HUDEP-2 (cell line): ENCODE measurements around the gene B4GALT5.

Experiments
- DNase-seq, 76 experiments: peaks; one replicate each; lab custom pipeline; 2025; ENCODE audit not compliant: unreplicated experiment in 76 of 76; lab: John Stamatoyannopoulos, UW

The B4GALT5 gene

GRCh38 chr20:49704932-49705336 lies 8.7 kb downstream of the B4GALT5 start:
- no peak for DNase-seq

- DNase-seq = no peak
Observed at GRCh38 chr20:49701916-49702315, 11.8 kb downstream of the B4GALT5 start.

GRCh38 chr20:49701241-49701790 lies 12.4 kb downstream of the B4GALT5 start:
- DNase-seq = peak in 32 of 76 experiments; percentile 12 to 82 (median 50)

GRCh38 chr20:49700411-49701185 lies 13.1 kb downstream of the B4GALT5 start:
- peak in 10 of 76 experiments; percentile 10 to 30 (median 16) for DNase-seq

GRCh38 chr20:49699200-49699992 lies 14.3 kb downstream of the B4GALT5 start:
- DNase-seq = peak in 12 of 76 experiments; percentile 8 to 52 (median 28)

- no peak for DNase-seq
Observed at GRCh38 chr20:49698477-49698876, 15.2 kb downstream of the B4GALT5 start.

GRCh38 chr20:49697071-49697470 lies 16.6 kb downstream of the B4GALT5 start:
- no peak for DNase-seq

- DNase-seq = no peak
Observed at GRCh38 chr20:49696594-49696993, 17.1 kb downstream of the B4GALT5 start.

GRCh38 chr20:49695830-49696229 lies 17.8 kb downstream of the B4GALT5 start:
- no peak for DNase-seq

GRCh38 chr20:49694450-49695071 lies 19.1 kb downstream of the B4GALT5 start:
- no peak for DNase-seq

GRCh38 chr20:49693435-49694171 lies 20.1 kb downstream of the B4GALT5 start:
- DNase-seq = no peak

GRCh38 chr20:49692941-49693340 lies 20.7 kb downstream of the B4GALT5 start:
- DNase-seq = no peak

GRCh38 chr20:49691818-49692568 lies 21.7 kb downstream of the B4GALT5 start:
- no peak for DNase-seq

GRCh38 chr20:49690899-49691620 lies 22.6 kb downstream of the B4GALT5 start:
- DNase-seq = peak in 9 of 76 experiments; percentile 7 to 46 (median 23)

GRCh38 chr20:49687595-49688567 lies 25.8 kb downstream of the B4GALT5 start:
- DNase-seq = peak in 39 of 76 experiments; percentile 6 to 70 (median 37)

- no peak for DNase-seq
Observed at GRCh38 chr20:49685809-49686208, 27.9 kb downstream of the B4GALT5 start.

GRCh38 chr20:49685161-49685601 lies 28.5 kb downstream of the B4GALT5 start:
- DNase-seq = no peak
